Measurements from ENCODE around the gene RIN1. TPM values are rescaled to one million over a fixed set of nuclear protein-coding genes. Genes with fewer than 3 reads are reported as not detected.
"Not testable (repeated sequence)": the region's sequence is repeated elsewhere in the genome, so short reads cannot be mapped to it uniquely, and the experiment has no call there.

RIN1 gene
- total and polyA plus RNA-seq, 4 experiments from 2014 or later = 2.1 to 10.1 (median 5.4) TPM

DNA sequence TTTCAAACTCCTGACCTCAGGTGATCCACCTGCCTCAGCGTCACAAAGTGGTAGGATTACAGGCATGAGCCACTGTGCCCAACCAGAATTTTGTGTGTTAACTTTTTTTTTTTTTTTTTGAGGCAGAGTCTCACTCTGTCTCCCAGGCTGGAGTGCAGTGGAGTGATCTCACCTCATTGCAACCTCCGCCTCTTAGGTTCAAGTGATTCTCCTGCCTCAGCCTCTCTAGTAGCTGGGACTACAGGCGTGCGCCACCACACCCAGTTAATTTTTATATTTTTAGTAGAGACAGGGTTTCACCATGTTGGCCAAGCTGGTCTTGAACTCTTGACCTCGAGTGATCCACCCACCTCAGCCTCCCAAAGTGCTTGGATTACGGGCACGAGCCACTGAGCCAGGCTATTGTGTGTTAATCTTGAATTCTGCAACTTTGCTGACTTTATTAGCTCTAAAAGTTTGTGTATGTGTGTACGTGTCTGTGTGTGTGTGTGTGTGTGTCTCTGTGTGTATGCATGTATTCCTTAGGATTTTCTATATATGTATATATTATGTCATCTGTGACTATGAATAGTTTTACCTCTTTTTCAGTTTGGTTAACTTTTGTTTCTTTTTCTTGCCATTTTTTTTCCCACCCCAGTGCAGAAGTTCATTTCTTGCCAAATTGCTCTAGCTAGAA, 14.5 kb upstream of the RIN1 start:
- H3K9me3 Mint-ChIP-seq; H3K27ac ChIP-seq (ENCODE audit: low read depth, low read length); H3K27me3 ChIP-seq (ENCODE audit: insufficient read depth, low read length); H3K4me3 ChIP-seq (ENCODE audit: low read length in 2 of 2); H3K27me3 Mint-ChIP-seq; H3K9me3 ChIP-seq (ENCODE audit: control insufficient read depth in 1 of 2, low read length in 2 of 2); H3K4me3 Mint-ChIP-seq; H3K36me3 ChIP-seq (ENCODE audit: insufficient read depth, low read length); intact Hi-C loops (cut with micrococcal nuclease); DNase-seq: not testable (repeated sequence)
- peaks cover 12 to 27% (median 14%) of the 10 kb centered on the region in 4 donors for H3K4me1 Mint-ChIP-seq
- peaks cover 22% of the 10 kb centered on the region for H3K4me1 ChIP-seq (ENCODE audit: insufficient read depth, low read length)
- ChIA-PET CTCF (ENCODE audit: partially characterized antibody) (interaction anchor here (1.1 to 1.2 kb wide), 2 partner anchors 22 to 35 kb away, joined by 3 to 4 read pairs; no protein-coding TSS in a partner anchor), POLR2A (ENCODE audit: partially characterized antibody) (interaction anchor here (0.7 to 0.8 kb wide), 2 partner anchors 39 to 235 kb away, joined by 3 read pairs; no protein-coding TSS in a partner anchor)
- peaks cover 5 to 11% of the 10 kb centered on the region in 2 donors for H3K36me3 Mint-ChIP-seq
- peak overlapping the region in 1 of 7 donors; percentile 99 for H3K27ac Mint-ChIP-seq

DNA sequence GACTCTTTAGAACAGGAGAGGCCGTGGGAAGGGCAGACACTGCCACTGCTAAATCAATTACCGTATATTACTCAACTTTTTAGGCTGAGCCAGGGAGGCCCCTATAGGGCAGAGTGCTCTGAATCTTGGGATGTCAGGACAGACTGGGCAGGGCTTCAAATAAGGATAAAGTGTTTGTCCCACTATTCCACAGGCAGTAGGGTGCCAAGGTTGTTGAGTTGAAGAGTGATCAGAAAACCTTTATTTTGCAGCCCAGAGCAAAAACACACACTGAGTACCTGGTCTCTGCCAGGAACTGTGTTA, 12.8 kb upstream of the RIN1 start:
- Histone ChIP-seq H3K4me3 (ENCODE audit: low read length in 2 of 2) (no peak overlapping the region), H3K4me1 (ENCODE audit: insufficient read depth, low read length) (peaks cover 34% of the 10 kb centered on the region), H3K27me3 (ENCODE audit: insufficient read depth, low read length) (no peaks in the 10 kb centered on the region), H3K9me3 (ENCODE audit: control insufficient read depth in 1 of 2, low read length in 2 of 2) (no peaks in the 10 kb centered on the region), H3K27ac (ENCODE audit: low read depth, low read length) (no peak overlapping the region), H3K36me3 (ENCODE audit: insufficient read depth, low read length) (no peaks in the 10 kb centered on the region)
- peaks cover 5 to 19% of the 10 kb centered on the region in 2 donors for H3K36me3 Mint-ChIP-seq
- no peak for DNase-seq
- H3K4me3 Mint-ChIP-seq = peak overlapping the region; percentile 16 to 99 (median 74)
- intact Hi-C loops (cut with micrococcal nuclease) = loop anchor here (5.0 kb wide), 1 partner anchor 38 kb away; no protein-coding TSS in a partner anchor
- peaks cover 0 to 9% (median 0%) of the 10 kb centered on the region in 8 donors for H3K9me3 Mint-ChIP-seq
- POLR2A ChIA-PET (ENCODE audit: partially characterized antibody) = interaction anchor here (2.1 kb wide), 1 partner anchor 268 kb away, joined by 5 read pairs; no protein-coding TSS in a partner anchor
- H3K4me1 Mint-ChIP-seq = peaks cover 17 to 44% (median 26%) of the 10 kb centered on the region in 4 donors
- peak overlapping the region in 5 of 7 donors; percentile 50 to 99 (median 99) for H3K27ac Mint-ChIP-seq
- peaks cover 1 to 4% of the 10 kb centered on the region in 2 donors for H3K27me3 Mint-ChIP-seq
- CTCF ChIA-PET (ENCODE audit: partially characterized antibody) = interaction anchor here (0.7 kb wide), 1 partner anchor 8 kb away, joined by 3 read pairs; no protein-coding TSS in a partner anchor

DNA sequence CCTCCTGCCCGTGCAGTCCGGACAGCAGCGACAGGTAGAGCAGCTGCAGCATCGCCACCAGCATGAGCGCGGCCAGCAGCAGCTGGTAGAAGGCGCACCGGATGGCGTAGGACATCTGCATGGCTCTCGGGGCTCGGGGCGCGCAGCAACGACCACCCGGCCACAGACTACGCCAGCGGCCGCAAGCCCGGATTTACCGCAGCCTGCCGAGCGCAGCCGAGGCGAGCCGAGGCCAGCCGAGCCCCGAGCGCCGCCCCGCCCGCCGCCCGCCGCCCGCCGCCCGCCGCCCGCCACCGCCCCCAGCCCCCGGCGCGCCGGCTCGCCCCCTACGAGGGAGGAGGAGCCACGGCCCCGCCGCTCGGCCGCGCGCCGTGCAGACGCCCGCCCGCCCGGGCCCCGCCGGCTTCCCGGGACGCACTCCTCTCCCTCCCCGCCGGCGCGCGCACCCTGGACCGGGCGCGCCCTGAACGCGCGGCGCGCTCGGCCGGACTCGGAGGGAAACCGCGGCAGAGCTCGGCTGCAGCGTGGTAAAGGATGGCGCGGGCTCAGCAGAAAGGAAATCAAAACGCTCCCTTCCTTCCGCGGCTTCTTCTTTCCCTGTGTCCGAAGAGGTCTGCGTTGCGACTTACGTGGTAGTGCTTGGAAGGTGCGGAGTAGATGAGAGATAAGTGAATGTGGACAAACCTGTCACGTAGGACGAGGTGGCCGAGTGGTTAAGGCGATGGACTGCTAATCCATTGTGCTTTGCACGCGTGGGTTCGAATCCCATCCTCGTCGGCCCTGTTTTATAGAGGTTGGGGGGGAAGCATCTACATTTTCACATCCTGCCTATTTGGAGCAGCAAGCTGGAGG, 11.4 kb upstream of the RIN1 start, which contains the start of gene B4GAT1:
B4GAT1 (minus strand) TSS at position 205 of the 852 bp plus-strand sequence; CDS start at position 121, 84 bp downstream.
- Histone ChIP-seq H3K9me3 (ENCODE audit: control insufficient read depth in 1 of 2, low read length in 2 of 2) (no peaks in the 10 kb centered on the region), H3K4me3 (ENCODE audit: low read length in 2 of 2) (peak within 1 kb of the TSS; percentile 61 to 82), H3K27ac (ENCODE audit: low read depth, low read length) (peak within 1 kb of the TSS; percentile 79), H3K27me3 (ENCODE audit: insufficient read depth, low read length) (no peaks in the 10 kb centered on the region), H3K4me1 (ENCODE audit: insufficient read depth, low read length) (peaks cover 45% of the 10 kb centered on the region), H3K36me3 (ENCODE audit: insufficient read depth, low read length) (no peaks in the 10 kb centered on the region)
- peaks cover 1 to 4% of the 10 kb centered on the region in 2 donors for H3K27me3 Mint-ChIP-seq
- peak within 1 kb of the TSS; percentile 95 to 99 (median 98) for H3K27ac Mint-ChIP-seq
- H3K36me3 Mint-ChIP-seq = peaks cover 8 to 24% of the 10 kb centered on the region in 2 donors
- H3K4me1 Mint-ChIP-seq = peaks cover 31 to 58% (median 39%) of the 10 kb centered on the region in 4 donors
- peak; percentile 82 to 90 (median 84) for DNase-seq
- intact Hi-C loops (cut with micrococcal nuclease) = loop anchor here (1.0 to 5.0 kb wide), 2 partner anchors 24 to 40 kb away; partner anchors contain the start of gene SLC29A2
- peak within 1 kb of the TSS; percentile 92 to 99 (median 95) for H3K4me3 Mint-ChIP-seq
- CTCF ChIA-PET (ENCODE audit: partially characterized antibody) = interaction anchor here (1.0 to 5.5 kb wide), 4 partner anchors 23 to 91 kb away, joined by 3 to 47 read pairs (median 3); partner anchors contain the start of genes MRPL11 and SLC29A2
- POLR2A ChIA-PET (ENCODE audit: partially characterized antibody) = interaction anchor here (0.6 to 3.3 kb wide), 9 partner anchors 10 to 270 kb away, joined by 3 to 31 read pairs (median 5); partner anchors contain the start of genes MRPL11, SLC29A2 and YIF1A
- H3K9me3 Mint-ChIP-seq = peaks cover 0 to 9% (median 0%) of the 10 kb centered on the region in 8 donors

DNA sequence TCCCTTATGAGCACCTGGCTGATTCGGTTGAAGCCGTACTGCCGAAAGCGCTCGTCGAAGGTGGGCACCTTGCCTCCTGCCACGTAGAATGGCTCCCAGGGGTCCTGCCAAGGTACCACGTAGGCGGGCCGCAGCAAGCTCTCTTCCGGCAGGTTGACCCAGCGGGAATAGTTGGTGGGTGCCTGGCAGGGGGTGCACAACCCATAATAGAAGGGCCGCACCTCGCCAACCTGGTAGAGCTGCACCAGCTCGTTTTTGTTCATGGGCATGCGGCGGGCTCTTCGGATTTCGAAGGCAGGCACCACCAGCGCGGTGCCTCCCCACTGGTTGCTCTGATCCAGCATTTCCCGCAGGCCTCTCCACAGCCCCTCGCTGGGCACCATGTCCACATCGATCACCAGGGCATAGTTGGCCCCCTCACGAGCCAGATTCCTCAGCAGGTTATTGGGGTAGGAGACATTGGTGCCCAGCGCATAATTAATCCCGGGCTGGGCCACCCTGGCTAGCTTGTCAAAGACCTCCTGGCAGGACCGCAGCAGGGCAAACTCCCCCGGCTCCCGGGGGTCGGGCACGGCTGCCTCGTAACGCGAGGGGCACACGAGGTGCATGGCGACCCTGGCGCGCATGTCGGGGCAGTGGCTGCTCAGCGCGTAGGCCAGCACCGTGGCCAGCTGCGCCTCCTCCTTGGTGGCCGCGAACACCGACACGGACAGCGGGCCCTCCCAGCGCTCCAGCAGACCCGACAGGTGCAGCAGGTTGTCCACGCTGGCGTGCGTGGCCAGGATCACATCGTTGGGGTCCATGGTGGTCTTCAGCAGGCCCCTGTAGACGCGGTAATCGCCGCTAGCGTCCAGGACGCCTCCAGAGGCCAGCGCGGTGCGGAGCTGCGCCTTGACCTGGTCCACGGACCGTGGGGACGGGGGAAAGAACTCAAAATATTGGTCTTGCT, 10.5 kb upstream of the RIN1 start:
- DNase-seq = no peak
- Histone ChIP-seq H3K4me3 (ENCODE audit: low read length in 2 of 2) (peak overlapping the region; percentile 61 to 82), H3K27ac (ENCODE audit: low read depth, low read length) (peak overlapping the region; percentile 79), H3K27me3 (ENCODE audit: insufficient read depth, low read length) (no peaks in the 10 kb centered on the region), H3K36me3 (ENCODE audit: insufficient read depth, low read length) (peaks cover 2% of the 10 kb centered on the region), H3K4me1 (ENCODE audit: insufficient read depth, low read length) (peaks cover 45% of the 10 kb centered on the region), H3K9me3 (ENCODE audit: control insufficient read depth in 1 of 2, low read length in 2 of 2) (no peaks in the 10 kb centered on the region)
- H3K4me3 Mint-ChIP-seq = peak overlapping the region; percentile 65 to 99 (median 94)
- CTCF ChIA-PET (ENCODE audit: partially characterized antibody) = interaction anchor here (1.0 to 5.5 kb wide), 3 partner anchors 34 to 92 kb away, joined by 3 to 47 read pairs (median 3); partner anchors contain the start of gene MRPL11
- peaks cover 31 to 58% (median 38%) of the 10 kb centered on the region in 4 donors for H3K4me1 Mint-ChIP-seq
- intact Hi-C loops (cut with micrococcal nuclease) = loop anchor here (5.0 kb wide), 1 partner anchor 41 kb away; no protein-coding TSS in a partner anchor
- H3K9me3 Mint-ChIP-seq = peaks cover 0 to 9% (median 0%) of the 10 kb centered on the region in 8 donors
- H3K27ac Mint-ChIP-seq = peak overlapping the region; percentile 95 to 99 (median 98)
- POLR2A ChIA-PET (ENCODE audit: partially characterized antibody) = interaction anchor here (0.6 to 3.3 kb wide), 7 partner anchors 14 to 271 kb away, joined by 3 to 31 read pairs (median 5); partner anchors contain the start of genes SLC29A2 and YIF1A
- H3K36me3 Mint-ChIP-seq = peaks cover 14 to 30% of the 10 kb centered on the region in 2 donors
- H3K27me3 Mint-ChIP-seq = peaks cover 1 to 4% of the 10 kb centered on the region in 2 donors

DNA sequence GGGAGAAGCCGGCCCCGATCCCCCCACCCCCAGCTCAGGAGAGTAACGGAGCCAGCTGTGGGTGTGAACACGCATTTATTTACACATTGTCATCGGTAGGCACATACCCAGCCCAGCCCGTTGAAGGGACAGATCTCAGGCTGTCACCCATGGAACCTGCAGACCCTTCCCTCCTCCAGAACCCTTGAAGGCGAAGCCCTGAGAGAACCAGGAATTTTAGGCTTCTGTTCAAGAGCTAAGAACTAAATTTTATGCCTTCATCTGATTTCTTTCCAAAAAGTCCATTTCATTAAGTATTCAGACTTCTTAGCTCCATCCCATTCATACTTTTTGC, 9.0 kb upstream of the RIN1 start:
- DNase-seq = no peak
- peaks cover 31 to 62% (median 41%) of the 10 kb centered on the region in 4 donors for H3K4me1 Mint-ChIP-seq
- H3K36me3 Mint-ChIP-seq = peaks cover 20 to 41% of the 10 kb centered on the region in 2 donors
- Histone ChIP-seq H3K4me1 (ENCODE audit: insufficient read depth, low read length) (peaks cover 45% of the 10 kb centered on the region), H3K27me3 (ENCODE audit: insufficient read depth, low read length) (no peaks in the 10 kb centered on the region), H3K4me3 (ENCODE audit: low read length in 2 of 2) (peak overlapping the region; percentile 79 to 99), H3K36me3 (ENCODE audit: insufficient read depth, low read length) (peaks cover 17% of the 10 kb centered on the region), H3K27ac (ENCODE audit: low read depth, low read length) (peak overlapping the region; percentile 84), H3K9me3 (ENCODE audit: control insufficient read depth in 1 of 2, low read length in 2 of 2) (no peaks in the 10 kb centered on the region)
- H3K27me3 Mint-ChIP-seq = peaks cover 1 to 4% of the 10 kb centered on the region in 2 donors
- H3K27ac Mint-ChIP-seq = peak overlapping the region; percentile 95 to 99 (median 98)
- peaks cover 0 to 11% (median 0%) of the 10 kb centered on the region in 8 donors for H3K9me3 Mint-ChIP-seq
- intact Hi-C loops (cut with micrococcal nuclease) = loop anchor here (1.0 to 5.0 kb wide), 4 partner anchors 28 to 498 kb away; partner anchors contain the start of gene RCE1
- H3K4me3 Mint-ChIP-seq = peak overlapping the region; percentile 90 to 99 (median 97)
- POLR2A ChIA-PET (ENCODE audit: partially characterized antibody) = interaction anchor here (0.7 to 2.3 kb wide), 12 partner anchors 10 to 498 kb away, joined by 3 to 37 read pairs (median 4); partner anchors contain the start of genes CCDC85B, RAB1B, RCE1 and RIN1
- CTCF ChIA-PET (ENCODE audit: partially characterized antibody) = interaction anchor here (0.6 to 5.5 kb wide), 7 partner anchors 18 to 576 kb away, joined by 3 to 47 read pairs (median 7); partner anchors contain the start of gene SLC29A2

Measured in CD4-positive, alpha-beta memory T cell (primary cell).